ENCODE data around the gene PLCB3. TPM values are rescaled to one million over a fixed set of nuclear protein-coding genes. Genes with fewer than 3 reads are reported as not detected.
A peak's percentile ranks its signal among the peaks of the same experiment; 100 is the strongest.

PLCB3 gene
- total RNA-seq, 1 experiment from 2014 or later: 38.3 TPM

DNA sequence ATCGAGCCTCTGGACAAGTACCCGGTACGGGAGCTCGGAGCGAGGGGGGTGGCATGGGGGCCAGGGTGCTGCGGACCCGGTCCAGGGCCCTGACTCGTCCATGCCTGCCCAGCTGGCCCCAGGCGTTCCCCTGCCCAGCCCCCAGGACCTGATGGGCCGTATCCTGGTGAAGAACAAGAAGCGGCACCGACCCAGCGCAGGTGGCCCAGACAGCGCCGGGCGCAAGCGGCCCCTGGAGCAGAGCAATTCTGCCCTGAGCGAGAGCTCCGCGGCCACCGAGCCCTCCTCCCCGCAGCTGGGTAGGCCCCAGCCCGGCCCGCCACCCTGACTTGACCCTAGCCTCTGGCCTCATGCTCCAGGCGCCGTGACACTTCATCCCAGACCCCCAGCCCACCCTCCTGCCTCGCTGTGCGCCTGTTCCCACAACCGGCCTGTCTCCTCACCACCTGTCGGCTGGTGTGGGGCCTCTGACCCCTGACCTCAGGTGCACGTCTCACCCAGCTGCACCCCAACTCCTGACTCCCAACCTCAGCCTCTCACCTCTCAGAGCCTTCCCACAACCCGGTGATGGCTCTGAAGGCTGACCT is 7.7 kb downstream of the PLCB3 start:
- Histone ChIP-seq H3K9me3 (replicated peaks) (no peaks in the 10 kb centered on the region), H3K4me1 (no peaks in the 10 kb centered on the region), H3K4me3 (no peak overlapping the region), H3K27me3 (no peaks in the 10 kb centered on the region), H3K36me3 (peaks cover 34% of the 10 kb centered on the region), H3K27ac (no peak overlapping the region)
- DNase-seq: no peak

DNA sequence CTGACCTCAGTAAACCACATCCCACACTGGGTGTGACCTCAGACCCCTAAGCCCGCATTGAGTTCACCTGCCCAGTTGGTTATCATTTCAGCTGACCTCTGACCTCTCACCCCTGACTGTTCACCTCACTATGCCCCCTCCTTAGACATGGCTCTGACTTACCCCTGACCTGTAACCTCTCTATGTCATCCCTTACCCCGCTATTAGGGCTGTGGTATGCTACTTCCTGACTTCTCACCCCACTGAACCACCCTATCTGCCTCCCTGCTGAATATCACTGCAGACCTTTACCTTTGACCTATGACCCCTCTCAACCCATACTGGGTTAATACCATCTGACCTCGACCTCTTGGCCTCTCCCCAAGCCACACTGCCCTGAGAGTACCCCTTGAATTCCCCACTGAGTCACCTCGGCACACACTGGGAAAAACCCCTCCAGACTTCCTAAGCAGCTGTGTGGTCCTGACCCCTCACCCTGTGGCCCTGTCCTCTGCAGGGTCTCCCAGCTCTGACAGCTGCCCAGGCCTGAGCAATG is 8.3 kb downstream of the PLCB3 start:
- Histone ChIP-seq H3K4me1 (no peaks in the 10 kb centered on the region), H3K27me3 (no peaks in the 10 kb centered on the region), H3K36me3 (peaks cover 35% of the 10 kb centered on the region), H3K27ac (no peak overlapping the region), H3K4me3 (no peak overlapping the region), H3K9me3 (replicated peaks) (no peaks in the 10 kb centered on the region)
- DNase-seq: no peak

DNA sequence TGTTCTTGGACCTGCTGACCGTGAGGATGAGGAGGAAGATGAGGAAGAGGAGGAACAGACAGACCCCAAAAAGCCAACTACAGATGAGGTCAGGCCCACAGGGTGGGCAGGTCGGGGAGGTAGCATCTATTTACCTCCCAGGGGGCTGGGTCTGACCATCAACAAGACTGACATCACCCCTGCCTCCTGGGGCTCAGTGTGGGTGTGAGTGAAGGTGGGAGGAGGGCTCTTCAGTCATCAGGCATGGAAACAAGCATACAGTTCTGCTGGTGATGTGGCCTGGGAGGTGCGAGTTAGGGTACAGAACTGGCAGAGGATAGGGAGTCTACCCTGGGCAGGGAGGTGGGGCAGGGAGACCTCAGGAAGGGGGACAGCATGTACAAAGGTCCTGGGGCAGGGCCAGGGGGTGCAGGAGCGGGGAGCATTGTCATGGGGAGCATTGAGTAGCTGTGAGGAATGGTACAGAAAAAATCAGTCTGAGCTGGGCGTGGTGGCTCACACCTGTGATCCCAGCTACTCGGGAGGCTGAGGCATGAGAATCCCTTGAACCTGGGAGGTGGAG is 8.9 kb downstream of the PLCB3 start:
- Histone ChIP-seq H3K4me3 (no peak overlapping the region), H3K9me3 (replicated peaks) (no peaks in the 10 kb centered on the region), H3K4me1 (no peaks in the 10 kb centered on the region), H3K27ac (no peak overlapping the region), H3K27me3 (no peaks in the 10 kb centered on the region), H3K36me3 (peaks cover 32% of the 10 kb centered on the region)
- no peak for DNase-seq

DNA sequence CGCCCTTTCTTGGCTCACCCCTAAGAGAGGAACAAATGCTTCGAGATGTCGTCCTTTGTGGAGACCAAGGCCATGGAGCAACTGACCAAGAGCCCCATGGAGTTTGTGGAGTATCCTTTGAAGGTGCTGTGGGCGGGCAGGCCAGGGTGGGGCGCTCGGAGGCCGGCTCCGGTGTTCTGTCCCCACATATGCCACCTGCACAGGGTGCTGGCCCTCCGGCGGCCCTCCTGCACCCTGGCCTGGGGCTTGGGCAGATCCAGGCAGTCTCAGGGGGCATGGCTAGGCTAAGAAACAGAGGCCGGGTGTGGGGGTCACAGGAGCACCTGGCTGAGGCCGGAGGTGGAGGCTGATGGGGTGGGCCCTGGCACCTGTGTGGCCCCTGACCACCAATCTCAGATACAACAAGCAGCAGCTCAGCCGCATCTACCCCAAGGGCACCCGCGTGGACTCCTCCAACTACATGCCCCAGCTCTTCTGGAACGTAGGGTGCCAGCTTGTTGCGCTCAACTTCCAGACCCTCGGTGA is 10.3 kb downstream of the PLCB3 start:
- DNase-seq: no peak
- Histone ChIP-seq H3K36me3 (peaks cover 38% of the 10 kb centered on the region), H3K4me3 (no peak overlapping the region), H3K27me3 (no peaks in the 10 kb centered on the region), H3K9me3 (replicated peaks) (no peaks in the 10 kb centered on the region), H3K27ac (no peak overlapping the region), H3K4me1 (no peaks in the 10 kb centered on the region)

DNA sequence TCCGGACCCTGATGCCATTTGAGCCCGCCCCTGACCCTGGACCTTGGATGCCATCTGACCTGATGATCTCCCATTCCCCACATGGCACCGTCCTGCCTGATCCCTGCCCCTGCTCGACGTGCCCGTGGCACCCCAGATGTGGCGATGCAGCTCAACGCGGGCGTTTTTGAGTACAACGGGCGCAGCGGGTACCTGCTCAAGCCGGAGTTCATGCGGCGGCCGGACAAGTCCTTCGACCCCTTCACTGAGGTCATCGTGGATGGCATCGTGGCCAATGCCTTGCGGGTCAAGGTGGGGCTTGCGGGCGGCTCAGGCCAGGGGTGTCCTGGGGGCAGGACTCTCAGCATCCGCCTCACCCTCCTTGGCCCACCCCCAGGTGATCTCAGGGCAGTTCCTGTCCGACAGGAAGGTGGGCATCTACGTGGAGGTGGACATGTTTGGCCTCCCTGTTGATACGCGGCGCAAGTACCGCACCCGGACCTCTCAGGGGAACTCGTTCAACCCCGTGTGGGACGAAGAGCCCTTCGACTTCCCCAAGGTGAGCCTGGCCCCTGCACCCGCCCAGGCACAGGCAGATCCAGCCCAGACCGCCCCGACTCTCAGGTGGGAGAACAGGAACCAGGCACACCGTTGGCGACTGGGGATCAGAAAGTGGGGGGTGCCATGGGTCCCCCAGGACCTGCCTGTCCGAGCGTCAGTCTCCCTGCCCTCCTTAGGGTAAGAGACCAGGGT is 11.1 kb downstream of the PLCB3 start:
- H3K36me3 ChIP-seq: peaks cover 36% of the 10 kb centered on the region

DNA sequence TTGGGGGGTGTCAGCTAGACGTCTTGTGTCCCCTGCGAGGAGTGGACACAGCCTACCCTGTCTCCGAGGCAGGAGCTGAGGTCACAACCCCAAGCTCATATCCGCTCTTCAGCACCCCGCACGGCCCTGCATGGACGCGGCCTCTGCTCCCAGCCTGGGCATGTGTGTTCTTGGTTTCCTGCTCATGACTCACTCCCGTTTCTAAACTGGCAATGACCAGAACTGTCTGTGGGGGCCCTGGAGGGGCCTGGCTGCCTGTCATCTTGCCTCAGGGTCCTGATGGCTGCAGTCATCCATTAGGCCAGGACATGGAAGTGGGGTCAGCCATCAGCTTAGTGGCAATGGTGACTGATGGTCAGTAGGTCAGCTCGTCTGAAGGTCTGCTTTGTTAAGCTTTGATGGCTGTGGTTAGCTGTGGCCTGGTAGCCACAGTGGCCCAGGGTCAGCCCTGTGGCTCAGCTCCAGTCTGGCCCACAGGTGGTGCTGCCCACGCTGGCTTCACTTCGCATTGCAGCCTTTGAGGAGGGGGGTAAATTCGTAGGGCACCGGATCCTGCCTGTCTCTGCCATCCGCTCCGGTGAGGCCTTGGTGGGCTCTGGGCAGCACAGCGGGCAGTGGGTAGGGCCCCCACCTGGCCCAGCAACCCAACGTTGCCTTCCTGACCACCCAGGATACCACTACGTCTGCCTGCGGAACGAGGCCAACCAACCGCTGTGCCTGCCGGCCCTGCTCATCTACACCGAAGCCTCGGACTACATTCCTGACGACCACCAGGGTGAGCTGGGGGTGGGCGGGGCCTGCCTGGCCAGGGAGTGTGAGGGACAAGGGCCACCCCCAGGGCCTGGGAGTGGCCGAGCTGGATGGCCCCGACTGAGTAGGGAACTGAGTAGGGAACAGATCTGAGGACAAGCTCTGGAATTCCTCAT is 12.0 kb downstream of the PLCB3 start:
- no peaks in the 10 kb centered on the region for H3K4me1 ChIP-seq
- H3K4me3 ChIP-seq: no peak overlapping the region
- peak in 1 of 2 experiments; percentile 31 for DNase-seq
- H3K27me3 ChIP-seq: no peaks in the 10 kb centered on the region
- no peak overlapping the region for H3K27ac ChIP-seq
- peaks cover 30% of the 10 kb centered on the region for H3K36me3 ChIP-seq
- no peaks in the 10 kb centered on the region for H3K9me3 ChIP-seq (replicated peaks)

More for the DNA sequence above, 11.1 kb downstream of the PLCB3 start:
- no peaks in the 10 kb centered on the region for H3K9me3 ChIP-seq (replicated peaks)
- H3K4me3 ChIP-seq: no peak overlapping the region
- DNase-seq: no peak
- H3K27ac ChIP-seq: no peak overlapping the region
- H3K4me1 ChIP-seq: no peaks in the 10 kb centered on the region
- no peaks in the 10 kb centered on the region for H3K27me3 ChIP-seq

DNA sequence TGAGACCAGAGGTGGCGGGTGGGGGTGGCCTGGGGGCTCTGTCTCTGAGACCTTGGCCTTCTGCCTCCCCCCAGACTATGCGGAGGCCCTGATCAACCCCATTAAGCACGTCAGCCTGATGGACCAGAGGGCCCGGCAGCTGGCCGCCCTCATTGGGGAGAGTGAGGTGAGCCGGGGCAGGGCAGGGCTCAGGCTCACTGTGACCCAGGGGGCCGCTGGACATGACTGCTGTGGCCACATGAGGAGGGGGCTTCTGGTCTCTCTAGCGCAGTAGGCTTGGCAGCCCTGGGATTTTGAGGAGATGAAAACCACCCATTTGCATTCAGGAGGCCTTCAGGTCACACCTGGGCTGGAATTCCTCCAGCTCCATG is 12.6 kb downstream of the PLCB3 start:
- Histone ChIP-seq H3K27ac (no peak overlapping the region), H3K4me3 (no peak overlapping the region), H3K9me3 (replicated peaks) (no peaks in the 10 kb centered on the region), H3K27me3 (no peaks in the 10 kb centered on the region), H3K36me3 (peaks cover 27% of the 10 kb centered on the region), H3K4me1 (no peaks in the 10 kb centered on the region; the same call in 1 of the 2 replicates)
- DNase-seq: no peak

DNA sequence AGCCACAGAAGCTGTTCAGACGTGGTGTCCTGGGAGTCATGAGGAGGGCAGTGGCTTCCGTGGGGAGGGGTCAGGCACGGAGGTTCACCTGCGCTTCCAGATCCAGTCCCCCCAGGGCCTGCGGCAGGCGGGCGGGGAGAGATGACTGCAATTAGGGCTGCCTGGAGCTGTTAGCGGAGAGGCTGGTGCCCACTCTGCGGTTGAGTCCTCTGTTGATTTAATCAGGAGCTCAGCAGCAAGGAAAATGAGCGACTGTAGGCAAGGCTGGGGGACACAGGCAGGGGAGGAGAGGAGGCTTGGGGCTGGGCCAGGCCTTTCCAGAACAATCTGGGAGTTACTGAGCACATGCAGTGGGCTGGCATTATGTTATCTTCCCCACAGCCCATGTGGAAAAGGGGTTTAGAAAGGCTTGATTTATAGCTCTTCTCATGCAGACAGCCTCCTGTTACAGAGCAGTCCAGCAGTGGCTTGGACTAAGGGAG is 13.1 kb downstream of the PLCB3 start:
- no peak overlapping the region for H3K4me3 ChIP-seq
- H3K27ac ChIP-seq: no peak overlapping the region
- H3K9me3 ChIP-seq (replicated peaks): no peaks in the 10 kb centered on the region
- H3K4me1 ChIP-seq: no peaks in the 10 kb centered on the region; the same call in 1 of the 2 replicates
- H3K36me3 ChIP-seq: peaks cover 24% of the 10 kb centered on the region
- no peaks in the 10 kb centered on the region for H3K27me3 ChIP-seq
- DNase-seq: no peak

DNA sequence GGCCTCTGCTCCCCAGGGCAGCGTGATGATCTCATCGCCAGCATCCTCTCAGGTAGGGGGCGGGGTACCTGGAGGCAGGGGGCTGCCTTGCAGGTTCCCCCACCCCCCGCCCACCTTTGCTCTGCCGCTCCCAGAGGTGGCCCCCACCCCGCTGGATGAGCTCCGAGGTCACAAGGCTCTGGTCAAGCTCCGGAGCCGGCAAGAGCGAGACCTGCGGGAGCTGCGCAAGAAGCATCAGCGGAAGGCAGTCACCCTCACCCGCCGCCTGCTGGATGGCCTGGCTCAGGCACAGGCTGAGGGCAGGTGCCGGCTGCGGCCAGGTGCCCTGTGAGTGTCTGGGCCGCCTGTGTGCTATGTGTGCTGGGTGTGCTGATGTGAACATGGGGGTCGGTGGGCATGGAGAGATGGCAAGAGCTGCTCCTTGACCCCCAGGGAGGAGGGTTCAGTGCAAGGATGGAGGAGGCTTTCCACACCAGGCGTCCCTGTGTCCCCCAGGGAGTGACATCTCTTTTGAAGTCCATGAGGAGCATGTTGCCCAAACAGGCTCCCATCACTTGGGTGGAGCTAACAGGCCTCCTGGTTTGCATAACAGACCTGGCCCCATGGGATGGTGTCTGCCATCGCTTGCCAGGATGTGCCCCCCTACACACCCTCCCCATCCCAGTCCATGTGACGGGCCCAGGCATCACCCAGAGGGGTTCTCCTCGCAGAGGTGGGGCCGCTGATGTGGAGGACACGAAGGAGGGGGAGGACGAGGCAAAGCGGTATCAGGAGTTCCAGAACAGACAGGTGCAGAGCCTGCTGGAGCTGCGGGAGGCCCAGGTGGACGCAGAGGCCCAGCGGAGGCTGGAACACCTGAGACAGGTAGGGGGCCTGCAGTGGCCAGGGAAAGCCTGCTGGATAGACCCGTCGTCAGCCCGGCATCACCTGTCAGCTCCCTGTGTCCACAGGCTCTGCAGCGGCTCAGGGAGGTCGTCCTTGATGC is 14.1 kb downstream of the PLCB3 start:
- Histone ChIP-seq H3K4me1 (no peaks in the 10 kb centered on the region; the same call in 1 of the 2 replicates), H3K9me3 (replicated peaks) (no peaks in the 10 kb centered on the region), H3K4me3 (no peak overlapping the region), H3K36me3 (peaks cover 16% of the 10 kb centered on the region), H3K27me3 (no peaks in the 10 kb centered on the region), H3K27ac (no peak overlapping the region)
- DNase-seq: no peak

DNA sequence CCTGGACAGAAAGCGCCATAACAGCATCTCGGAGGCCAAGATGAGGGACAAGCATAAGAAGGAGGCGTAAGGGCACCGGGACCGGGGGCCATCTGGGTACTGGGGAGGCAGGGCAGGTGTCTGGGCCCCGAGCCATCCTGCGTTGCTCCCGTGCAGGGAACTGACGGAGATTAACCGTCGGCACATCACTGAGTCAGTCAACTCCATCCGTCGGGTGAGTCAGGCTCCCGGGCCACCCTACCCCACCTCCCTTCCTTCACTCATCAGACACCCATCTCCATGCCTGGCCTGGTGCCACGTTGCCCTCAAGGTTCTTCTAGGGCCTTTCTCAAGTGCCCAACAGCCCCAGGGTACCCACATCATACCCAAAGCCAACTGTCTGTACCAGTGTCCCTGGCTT is 15.0 kb downstream of the PLCB3 start:
- Histone ChIP-seq H3K4me3 (no peak overlapping the region), H3K36me3 (peaks cover 14% of the 10 kb centered on the region), H3K27ac (no peak overlapping the region), H3K27me3 (no peaks in the 10 kb centered on the region), H3K4me1 (no peaks in the 10 kb centered on the region; the same call in 1 of the 2 replicates), H3K9me3 (replicated peaks) (no peaks in the 10 kb centered on the region)
- no peak for DNase-seq

DNA sequence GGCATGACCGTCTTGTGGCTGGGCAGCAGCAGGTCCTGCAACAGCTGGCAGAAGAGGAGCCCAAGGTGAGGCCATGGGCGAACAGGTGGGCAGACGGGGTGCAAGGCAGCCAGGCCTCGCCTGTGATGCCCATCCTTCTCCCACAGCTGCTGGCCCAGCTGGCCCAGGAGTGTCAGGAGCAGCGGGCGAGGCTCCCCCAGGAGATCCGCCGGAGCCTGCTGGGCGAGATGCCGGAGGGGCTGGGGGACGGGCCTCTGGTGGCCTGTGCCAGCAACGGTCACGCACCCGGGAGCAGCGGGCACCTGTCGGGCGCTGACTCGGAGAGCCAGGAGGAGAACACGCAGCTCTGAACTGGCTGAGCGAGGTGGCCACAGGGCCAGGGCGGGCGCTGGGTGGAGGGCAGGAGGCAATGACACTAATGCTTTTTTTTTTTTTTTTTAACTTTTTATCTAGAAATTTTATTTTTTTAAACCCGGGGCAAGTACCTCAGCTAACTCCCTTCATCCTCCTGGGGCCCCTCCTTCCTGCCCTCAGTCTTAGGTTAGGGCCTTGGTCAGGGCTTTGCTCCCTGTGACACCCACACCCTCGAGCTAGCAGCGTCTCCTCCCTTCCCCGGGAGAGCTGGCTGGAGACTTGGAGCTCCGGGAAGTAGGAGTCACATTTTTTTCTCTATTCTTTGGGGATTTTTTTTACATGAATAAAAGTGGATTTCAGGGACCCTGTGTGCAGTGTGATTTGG is 16.0 kb downstream of the PLCB3 start:
- Histone ChIP-seq H3K9me3 (replicated peaks) (no peaks in the 10 kb centered on the region), H3K36me3 (peaks cover 13% of the 10 kb centered on the region; the same call in 1 of the 2 replicates), H3K4me1 (no peaks in the 10 kb centered on the region; the same call in 1 of the 2 replicates), H3K27me3 (no peaks in the 10 kb centered on the region), H3K4me3 (no peak overlapping the region), H3K27ac (no peak overlapping the region)
- DNase-seq: no peak

DNA sequence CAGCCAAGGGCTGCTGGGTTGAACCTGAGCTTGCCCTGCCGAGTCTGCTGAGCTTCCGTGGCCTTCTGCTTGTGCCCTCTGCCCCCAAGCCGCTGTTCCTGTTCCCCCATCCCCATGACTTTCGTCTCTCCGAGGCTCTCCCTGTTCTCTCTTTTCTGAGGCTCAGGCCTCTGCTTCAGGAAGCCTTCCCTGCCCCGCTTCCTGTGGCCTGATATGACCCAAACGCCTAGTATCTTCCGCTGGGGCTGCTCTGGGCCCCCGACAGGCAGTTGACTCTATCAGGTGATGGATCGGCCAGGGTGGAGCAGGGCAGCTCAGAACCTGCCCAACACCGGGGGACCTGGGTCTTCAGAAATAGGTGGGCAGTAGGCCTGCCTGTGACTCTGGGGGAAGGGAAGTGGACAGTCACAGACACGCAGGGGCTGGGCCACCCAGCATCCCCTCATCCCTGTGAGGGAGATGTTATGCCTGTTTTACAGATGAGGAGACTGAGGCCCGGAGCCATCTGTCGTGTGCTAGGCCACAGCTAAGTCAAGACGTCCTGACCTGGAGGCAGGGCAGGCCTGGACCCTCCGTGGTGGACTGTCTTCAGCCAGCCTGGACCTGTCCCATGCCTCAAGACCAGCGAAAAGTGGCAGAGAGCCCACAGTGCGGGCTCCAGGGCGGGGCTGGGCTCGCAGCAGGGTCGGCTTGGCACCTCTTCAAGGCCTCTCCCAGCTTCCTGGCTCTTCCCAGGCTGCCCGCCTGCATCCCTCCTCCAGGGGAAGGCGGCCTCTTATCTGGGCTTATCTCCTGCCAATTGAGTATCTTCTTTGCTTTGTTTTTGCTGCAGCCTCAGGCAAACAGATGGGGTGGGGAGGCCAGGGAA is 16.9 kb downstream of the PLCB3 start:
- H3K36me3 ChIP-seq: peaks cover 13% of the 10 kb centered on the region; the same call in 1 of the 2 replicates
- no peaks in the 10 kb centered on the region; the same call in 1 of the 2 replicates for H3K4me1 ChIP-seq
- H3K4me3 ChIP-seq: peak overlapping the region; percentile 70
- no peak overlapping the region for H3K27ac ChIP-seq
- DNase-seq: peak in 1 of 2 experiments; percentile 42
- H3K27me3 ChIP-seq: no peaks in the 10 kb centered on the region
- no peaks in the 10 kb centered on the region for H3K9me3 ChIP-seq (replicated peaks)
